Breast epithelium (tissue), 3 donors: Measurements from ENCODE around the gene IER5L.

Source experiments
- POLR2A ChIP-seq: fragments of 450-650 bp; IDR thresholded peaks from one replicate; pipeline ENCODE4 v1.6.1; 2016; ENCODE audit warnings: antibody characterized with exemption, mild to moderate bottlenecking, moderate library complexity
- TF ChIP-seq, protein P1 (sequence below), 3 donors: fragments of 450-650 bp; IDR thresholded peaks; one replicate each; pipeline ENCODE4 v1.5.1; 2016 to 2017; ENCODE audit warnings: antibody characterized with exemption in 3 of 3, mild to moderate bottlenecking in 3 of 3, moderate library complexity in 3 of 3

GRCh38 chr9:129206905-129207304, 28.8 kb upstream of the IER5L start:
- TF ChIP-seq, protein P1, sequence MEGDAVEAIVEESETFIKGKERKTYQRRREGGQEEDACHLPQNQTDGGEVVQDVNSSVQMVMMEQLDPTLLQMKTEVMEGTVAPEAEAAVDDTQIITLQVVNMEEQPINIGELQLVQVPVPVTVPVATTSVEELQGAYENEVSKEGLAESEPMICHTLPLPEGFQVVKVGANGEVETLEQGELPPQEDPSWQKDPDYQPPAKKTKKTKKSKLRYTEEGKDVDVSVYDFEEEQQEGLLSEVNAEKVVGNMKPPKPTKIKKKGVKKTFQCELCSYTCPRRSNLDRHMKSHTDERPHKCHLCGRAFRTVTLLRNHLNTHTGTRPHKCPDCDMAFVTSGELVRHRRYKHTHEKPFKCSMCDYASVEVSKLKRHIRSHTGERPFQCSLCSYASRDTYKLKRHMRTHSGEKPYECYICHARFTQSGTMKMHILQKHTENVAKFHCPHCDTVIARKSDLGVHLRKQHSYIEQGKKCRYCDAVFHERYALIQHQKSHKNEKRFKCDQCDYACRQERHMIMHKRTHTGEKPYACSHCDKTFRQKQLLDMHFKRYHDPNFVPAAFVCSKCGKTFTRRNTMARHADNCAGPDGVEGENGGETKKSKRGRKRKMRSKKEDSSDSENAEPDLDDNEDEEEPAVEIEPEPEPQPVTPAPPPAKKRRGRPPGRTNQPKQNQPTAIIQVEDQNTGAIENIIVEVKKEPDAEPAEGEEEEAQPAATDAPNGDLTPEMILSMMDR (IDR thresholded peaks at IDR 0.05): no peak
- no peak for TF ChIP-seq POLR2A
